AG04450 (cell line): ENCODE measurements around the gene KCNH5. TPM values are rescaled to one million over a fixed set of nuclear protein-coding genes. Genes with fewer than 3 reads are reported as not detected.

Experiments
- CTCF ChIA-PET: fragments of 300-600, 350-600 bp; formaldehyde crosslinking; extraction: SDS; loops from one replicate; lab custom pipeline; 2022; ENCODE audit warnings: antibody characterized with exemption, inconsistent platforms; lab: Charles Lee
- POLR2A ChIA-PET: fragments of 350-600 bp; formaldehyde crosslinking; extraction: SDS; loops from one replicate; lab custom pipeline; 2021; ENCODE audit warnings: antibody characterized with exemption, inconsistent platforms; lab: Yijun Ruan, JAX
- DNase-seq: peaks from one replicate; pipeline ENCODE4 v3.0.0-alpha.2; 2011; ENCODE audit warnings: low read depth, low spot score
- H3K27ac ChIP-seq: one replicate; pipeline ENCODE4 v1.5.1; 2012; ENCODE audit warnings: low read depth, low read length, control low read depth
- H3K27me3 ChIP-seq: one replicate; pipeline ENCODE4 v1.6.0; 2012; ENCODE audit warnings: low read length; ENCODE audit not compliant: control insufficient read depth, insufficient read depth
- H3K4me3 ChIP-seq: 2 replicates; pipeline ENCODE4 v1.5.1; 2011; ENCODE audit warnings: mild to moderate bottlenecking, low read depth, low read length, control low read depth
- H3K9me3 ChIP-seq: 2 replicates; pipeline ENCODE4 v1.5.1; 2012; ENCODE audit warnings: low read length; ENCODE audit not compliant: control insufficient read depth, insufficient read depth
- polyA plus RNA-seq: library from polyadenylated mRNA; depleted of rRNA; stranded (reverse); fragments of >200 nt; gene quantifications from 2 replicates; pipeline ENCODE4 v1.2.3, GENCODE V29; 2011
- TF ChIP-seq, protein P1 (sequence below): IDR thresholded peaks from 2 replicates; pipeline ENCODE4 v1.5.1; 2011; ENCODE audit warnings: low read depth, low read length, control low read depth, inconsistent platforms

KCNH5 gene
- polyA plus RNA-seq, 1 experiment, result 0.24 TPM

- ChIA-PET POLR2A (no interaction called here), CTCF (no interaction called here)
- Histone ChIP-seq H3K27me3 (no peaks in the 10 kb centered on the region), H3K27ac (no peak overlapping the region), H3K4me3 (no peak overlapping the region), H3K9me3 (no peaks in the 10 kb centered on the region)
- TF ChIP-seq, protein P1, sequence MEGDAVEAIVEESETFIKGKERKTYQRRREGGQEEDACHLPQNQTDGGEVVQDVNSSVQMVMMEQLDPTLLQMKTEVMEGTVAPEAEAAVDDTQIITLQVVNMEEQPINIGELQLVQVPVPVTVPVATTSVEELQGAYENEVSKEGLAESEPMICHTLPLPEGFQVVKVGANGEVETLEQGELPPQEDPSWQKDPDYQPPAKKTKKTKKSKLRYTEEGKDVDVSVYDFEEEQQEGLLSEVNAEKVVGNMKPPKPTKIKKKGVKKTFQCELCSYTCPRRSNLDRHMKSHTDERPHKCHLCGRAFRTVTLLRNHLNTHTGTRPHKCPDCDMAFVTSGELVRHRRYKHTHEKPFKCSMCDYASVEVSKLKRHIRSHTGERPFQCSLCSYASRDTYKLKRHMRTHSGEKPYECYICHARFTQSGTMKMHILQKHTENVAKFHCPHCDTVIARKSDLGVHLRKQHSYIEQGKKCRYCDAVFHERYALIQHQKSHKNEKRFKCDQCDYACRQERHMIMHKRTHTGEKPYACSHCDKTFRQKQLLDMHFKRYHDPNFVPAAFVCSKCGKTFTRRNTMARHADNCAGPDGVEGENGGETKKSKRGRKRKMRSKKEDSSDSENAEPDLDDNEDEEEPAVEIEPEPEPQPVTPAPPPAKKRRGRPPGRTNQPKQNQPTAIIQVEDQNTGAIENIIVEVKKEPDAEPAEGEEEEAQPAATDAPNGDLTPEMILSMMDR, result no peak
- DNase-seq, result no peak
Observed at GRCh38 chr14:63011623-63012022, 33.6 kb downstream of the KCNH5 start.

- no peak for DNase-seq
- POLR2A ChIA-PET, result no interaction called here
- CTCF ChIA-PET, result interaction anchor here (1.0 kb wide), 1 partner anchor 831 kb away, joined by 3 read pairs; no protein-coding TSS in a partner anchor
- no peak overlapping the region for H3K4me3 ChIP-seq
- TF ChIP-seq, protein P1, result no peak
- H3K27me3 ChIP-seq, result no peaks in the 10 kb centered on the region
- H3K9me3 ChIP-seq, result no peaks in the 10 kb centered on the region
- no peak overlapping the region for H3K27ac ChIP-seq
Observed at GRCh38 chr14:63009495-63009894, 35.8 kb downstream of the KCNH5 start.

DNA sequence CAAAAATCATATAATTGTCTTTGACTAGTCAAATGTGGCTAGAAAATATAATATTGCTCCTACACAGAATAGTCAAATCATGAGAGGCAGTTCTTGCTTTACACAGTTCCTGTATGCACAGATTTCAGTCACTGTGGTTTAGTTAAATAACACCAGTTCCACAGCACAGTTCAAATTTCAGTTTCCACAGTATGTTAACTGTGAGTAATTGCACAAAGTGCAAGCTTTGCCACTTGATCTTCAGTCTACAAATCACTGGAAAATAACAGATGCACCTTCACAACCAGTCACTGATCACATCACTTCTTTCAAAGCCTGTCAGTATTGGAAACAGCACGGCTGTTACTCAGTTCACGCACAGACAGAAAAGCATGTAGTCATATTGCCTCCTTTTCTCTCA is 38.7 kb downstream of the KCNH5 start:
- H3K4me3 ChIP-seq, result no peak overlapping the region
- no peak overlapping the region for H3K27ac ChIP-seq
- ChIA-PET POLR2A (no interaction called here), CTCF (no interaction called here)
- TF ChIP-seq, protein P1, result no peak
- DNase-seq, result no peak
- no peaks in the 10 kb centered on the region for H3K9me3 ChIP-seq
- no peaks in the 10 kb centered on the region for H3K27me3 ChIP-seq

GRCh38 chr14:62994096-62994495 is 51.2 kb downstream of the KCNH5 start:
- no peak for DNase-seq
- CTCF ChIA-PET, result no interaction called here
- POLR2A ChIA-PET, result no interaction called here

DNA sequence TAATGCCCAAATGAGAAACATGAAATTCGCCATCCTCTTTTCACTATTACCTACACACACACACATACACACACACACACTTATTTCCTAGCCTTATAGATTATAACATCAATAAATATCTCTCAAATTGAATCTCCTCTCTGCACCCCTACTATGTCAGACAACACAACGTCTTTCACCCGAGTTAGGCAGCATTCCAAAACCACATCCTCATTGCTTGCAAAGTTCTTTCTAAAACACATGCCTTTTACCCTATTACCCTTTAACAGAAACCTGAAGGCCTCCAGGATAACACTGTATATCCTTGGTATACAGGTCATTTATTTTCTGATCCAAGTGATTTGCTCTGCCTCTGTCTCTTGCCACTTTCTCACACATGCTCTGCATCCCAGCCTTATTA is 56.3 kb downstream of the KCNH5 start:
- peak; percentile 4 for DNase-seq
- no peak overlapping the region for H3K27ac ChIP-seq
- no peak overlapping the region for H3K4me3 ChIP-seq
- H3K9me3 ChIP-seq, result no peaks in the 10 kb centered on the region
- POLR2A ChIA-PET, result no interaction called here
- no peaks in the 10 kb centered on the region for H3K27me3 ChIP-seq
- CTCF ChIA-PET, result no interaction called here
- TF ChIP-seq, protein P1, result no peak

More at GRCh38 chr14:62994096-62994495, 51.2 kb downstream of the KCNH5 start:
- Histone ChIP-seq H3K4me3 (no peak overlapping the region), H3K9me3 (no peaks in the 10 kb centered on the region), H3K27me3 (no peaks in the 10 kb centered on the region), H3K27ac (no peak overlapping the region)
- TF ChIP-seq, protein P1, result no peak
